MM.1S (cell line): ENCODE measurements around the gene TNFAIP3.
A peak's percentile ranks its signal among the peaks of the same experiment; 100 is the strongest.

ENCODE experiments used
- DNase-seq: peaks from one replicate; pipeline ENCODE4 v3.0.0-alpha.2; 2015
- H2AFZ ChIP-seq: fragments of 300-600 bp; sonication (generic); 2 replicates; pipeline ENCODE4 v1.6.0; 2016; ENCODE audit warnings: antibody characterized with exemption, low read length
- H3F3A ChIP-seq: fragments of 300-600 bp; sonication (generic); 2 replicates; pipeline ENCODE4 v1.6.1; 2016; ENCODE audit warnings: mild to moderate bottlenecking, antibody characterized with exemption, low read length, moderate library complexity, mixed read lengths; ENCODE audit not compliant: insufficient read depth
- H3K27ac ChIP-seq: fragments of 300-600 bp; sonication (generic); 2 replicates; pipeline ENCODE4 v1.5.1; 2016; ENCODE audit warnings: mild to moderate bottlenecking, low read length
- H3K27me3 ChIP-seq: fragments of 300-600 bp; sonication (generic); replicated peaks from 2 replicates; pipeline ENCODE4 v1.6.0; 2016; ENCODE audit warnings: low read length; ENCODE audit not compliant: insufficient read depth
- H3K36me3 ChIP-seq: fragments of 300-600 bp; sonication (generic); replicated peaks from 2 replicates; pipeline ENCODE4 v1.6.1; 2016; ENCODE audit warnings: mild to moderate bottlenecking, low read length, mixed read lengths; ENCODE audit not compliant: insufficient read depth
- H3K4me1 ChIP-seq: fragments of 300-600 bp; sonication (generic); 2 replicates; pipeline ENCODE4 v1.6.1; 2016; ENCODE audit warnings: low read length, mixed read lengths
- H3K4me2 ChIP-seq: fragments of 300-600 bp; sonication (generic); 2 replicates; pipeline ENCODE4 v1.6.0; 2016; ENCODE audit warnings: low read depth, low read length
- H3K4me3 ChIP-seq: fragments of 300-600 bp; sonication (generic); 2 replicates; pipeline ENCODE4 v1.5.1; 2016; ENCODE audit warnings: low read length, mixed read lengths
- H3K79me2 ChIP-seq: fragments of 300-600 bp; sonication (generic); 2 replicates; pipeline ENCODE4 v1.6.1; 2016; ENCODE audit warnings: mixed run types, low read length, mixed read lengths
- H3K9ac ChIP-seq: fragments of 300-600 bp; sonication (generic); 2 replicates; pipeline ENCODE4 v1.6.1; 2016; ENCODE audit warnings: low read length, mixed read lengths
- H3K9me2 ChIP-seq: fragments of 300-600 bp; sonication (generic); replicated peaks from 2 replicates; pipeline ENCODE4 v1.6.1; 2016; ENCODE audit warnings: mild to moderate bottlenecking, low read length, mixed read lengths; ENCODE audit not compliant: insufficient read depth
- H3K9me3 ChIP-seq: fragments of 300-600 bp; sonication (generic); replicated peaks from 2 replicates; pipeline ENCODE4 v1.6.1; 2016; ENCODE audit warnings: mild to moderate bottlenecking, low read length, mixed read lengths; ENCODE audit not compliant: insufficient read depth
- H4K20me1 ChIP-seq: fragments of 300-600 bp; sonication (generic); 2 replicates; pipeline ENCODE4 v1.6.1; 2016; ENCODE audit warnings: mild to moderate bottlenecking, low read length, moderate library complexity, mixed read lengths; ENCODE audit not compliant: insufficient read depth
- EZH2 ChIP-seq: fragments of 300-600 bp; sonication (generic); optimal IDR thresholded peaks from 2 replicates; pipeline ENCODE3; 2017; ENCODE audit warnings: low read depth, mild to moderate bottlenecking, antibody characterized with exemption, low read length, mixed read lengths
- EZH2phosphoT487 ChIP-seq: fragments of 300-600 bp; sonication (generic); IDR thresholded peaks from 2 replicates; pipeline ENCODE4 v1.6.1; 2018; ENCODE audit warnings: antibody characterized with exemption, low read length
- TF ChIP-seq, protein P1 (sequence below): fragments of 300-600 bp; sonication (generic); IDR thresholded peaks from 2 replicates; pipeline ENCODE4 v1.5.1; 2016; ENCODE audit warnings: antibody characterized with exemption, low read length, mixed read lengths

Gene TNFAIP3

DNA sequence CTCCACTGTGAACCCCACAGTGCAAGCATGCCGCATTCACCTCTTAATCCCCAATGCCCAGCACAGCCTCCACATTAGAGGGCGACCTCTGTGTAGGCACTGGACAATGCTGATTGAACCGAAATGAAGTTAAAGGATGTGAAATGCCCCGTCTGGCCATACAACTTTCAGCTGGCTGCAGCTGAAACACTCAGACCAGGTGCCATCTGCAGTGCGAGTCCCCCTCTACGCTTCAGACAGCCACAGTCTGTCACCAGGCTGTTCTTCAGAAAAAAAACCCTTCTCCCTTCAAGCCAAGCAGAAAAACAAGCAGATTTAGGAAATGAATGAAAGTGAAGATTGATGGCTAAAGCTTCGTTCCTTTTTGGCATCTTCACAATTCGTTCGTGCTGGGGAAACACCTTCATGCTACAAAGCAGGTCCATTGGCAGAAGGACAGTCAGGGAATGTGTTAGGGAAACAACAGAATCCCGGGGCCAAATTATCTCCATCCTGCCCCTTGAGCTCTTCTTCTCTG, 44.7 kb downstream of the TNFAIP3 start:
- H3K9me2 ChIP-seq = no peaks in the 10 kb centered on the region
- peak overlapping the region; percentile 53 for H3K4me3 ChIP-seq
- no peaks in the 10 kb centered on the region for H3K9me3 ChIP-seq
- peaks cover 7% of the 10 kb centered on the region for H3F3A ChIP-seq
- no peaks in the 10 kb centered on the region for H3K27me3 ChIP-seq
- H3K9ac ChIP-seq = peak overlapping the region; percentile 51; the same call in 1 of the 2 replicates
- H3K4me2 ChIP-seq = peak overlapping the region; percentile 90
- no peak for TF ChIP-seq EZH2
- TF ChIP-seq, protein P1, sequence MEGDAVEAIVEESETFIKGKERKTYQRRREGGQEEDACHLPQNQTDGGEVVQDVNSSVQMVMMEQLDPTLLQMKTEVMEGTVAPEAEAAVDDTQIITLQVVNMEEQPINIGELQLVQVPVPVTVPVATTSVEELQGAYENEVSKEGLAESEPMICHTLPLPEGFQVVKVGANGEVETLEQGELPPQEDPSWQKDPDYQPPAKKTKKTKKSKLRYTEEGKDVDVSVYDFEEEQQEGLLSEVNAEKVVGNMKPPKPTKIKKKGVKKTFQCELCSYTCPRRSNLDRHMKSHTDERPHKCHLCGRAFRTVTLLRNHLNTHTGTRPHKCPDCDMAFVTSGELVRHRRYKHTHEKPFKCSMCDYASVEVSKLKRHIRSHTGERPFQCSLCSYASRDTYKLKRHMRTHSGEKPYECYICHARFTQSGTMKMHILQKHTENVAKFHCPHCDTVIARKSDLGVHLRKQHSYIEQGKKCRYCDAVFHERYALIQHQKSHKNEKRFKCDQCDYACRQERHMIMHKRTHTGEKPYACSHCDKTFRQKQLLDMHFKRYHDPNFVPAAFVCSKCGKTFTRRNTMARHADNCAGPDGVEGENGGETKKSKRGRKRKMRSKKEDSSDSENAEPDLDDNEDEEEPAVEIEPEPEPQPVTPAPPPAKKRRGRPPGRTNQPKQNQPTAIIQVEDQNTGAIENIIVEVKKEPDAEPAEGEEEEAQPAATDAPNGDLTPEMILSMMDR = peak; percentile 19; the same call in 1 of the 2 replicates
- H4K20me1 ChIP-seq = no peaks in the 10 kb centered on the region
- peak overlapping the region; percentile 94 for H2AFZ ChIP-seq
- H3K36me3 ChIP-seq = no peaks in the 10 kb centered on the region
- H3K79me2 ChIP-seq = no peaks in the 10 kb centered on the region
- peak; percentile 64 for DNase-seq
- peaks cover 31% of the 10 kb centered on the region for H3K4me1 ChIP-seq
- H3K27ac ChIP-seq = peak overlapping the region; percentile 60; the same call in 1 of the 2 replicates

DNA sequence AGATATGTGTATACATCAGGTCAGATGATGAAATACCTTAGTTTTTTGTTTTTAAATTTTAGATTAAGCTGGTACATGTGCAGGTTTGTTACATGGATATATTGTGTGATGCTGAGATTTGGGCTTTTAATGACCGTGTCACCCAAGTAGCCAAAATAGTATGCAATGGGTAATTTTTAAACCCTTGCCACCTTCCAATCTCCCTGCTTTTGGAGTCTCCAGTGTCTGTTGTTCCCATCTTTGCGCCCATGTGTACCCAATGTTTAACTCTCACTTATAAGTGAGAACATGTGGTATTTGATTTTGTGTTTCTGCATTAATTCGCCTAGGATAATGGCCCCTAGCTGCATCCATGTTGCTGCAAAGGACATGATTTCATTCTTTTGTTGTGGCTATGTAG, 45.8 kb downstream of the TNFAIP3 start:
- Histone ChIP-seq H3K27me3 (no peaks in the 10 kb centered on the region), H3K4me3 (no peak overlapping the region), H2AFZ (no peak overlapping the region), H4K20me1 (no peaks in the 10 kb centered on the region), H3K9me3 (no peaks in the 10 kb centered on the region), H3K4me1 (peaks cover 25% of the 10 kb centered on the region), H3K9me2 (no peaks in the 10 kb centered on the region), H3K4me2 (no peak overlapping the region), H3K9ac (no peak overlapping the region), H3F3A (peaks cover 7% of the 10 kb centered on the region), H3K79me2 (no peaks in the 10 kb centered on the region), H3K27ac (no peak overlapping the region), H3K36me3 (no peaks in the 10 kb centered on the region)
- TF ChIP-seq, protein P1 = no peak
- TF ChIP-seq EZH2phosphoT487 (no peak), EZH2 (no peak)
- no peak for DNase-seq

DNA sequence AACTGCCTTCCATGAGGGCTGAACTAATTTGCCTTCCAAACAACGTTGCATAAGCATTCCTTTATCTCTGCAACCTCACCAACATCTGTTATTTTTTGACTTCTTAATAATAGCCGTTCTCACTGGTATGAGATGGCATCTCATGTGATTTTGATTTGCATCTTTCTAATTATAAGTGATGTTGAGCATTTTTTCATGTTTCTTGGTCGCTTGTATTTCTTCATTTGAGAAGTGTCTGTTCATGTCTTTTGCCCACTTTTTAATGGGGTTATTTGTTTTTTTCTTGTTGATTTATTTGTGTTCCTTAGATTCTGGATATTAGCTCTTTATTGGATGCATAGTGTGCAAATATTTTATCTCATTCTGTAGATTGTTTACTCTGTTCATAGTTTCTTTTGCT, 46.4 kb downstream of the TNFAIP3 start:
- Histone ChIP-seq H3K9me3 (no peaks in the 10 kb centered on the region), H3K4me1 (peaks cover 25% of the 10 kb centered on the region), H3K9me2 (no peaks in the 10 kb centered on the region), H3K27ac (no peak overlapping the region), H3K36me3 (no peaks in the 10 kb centered on the region), H3K4me3 (no peak overlapping the region), H3K79me2 (no peaks in the 10 kb centered on the region), H3K4me2 (no peak overlapping the region), H3F3A (peaks cover 7% of the 10 kb centered on the region), H3K27me3 (no peaks in the 10 kb centered on the region), H4K20me1 (no peaks in the 10 kb centered on the region), H2AFZ (no peak overlapping the region), H3K9ac (no peak overlapping the region)
- TF ChIP-seq, protein P1 = no peak
- no peak for DNase-seq
